SKM-1 (cell line): ENCODE measurements around the gene PHLPP1.

Source experiments
- DNase-seq: peaks from one replicate; lab custom pipeline; 2025; ENCODE audit not compliant: unreplicated experiment; lab: John Stamatoyannopoulos, UW

Gene PHLPP1

GRCh38 chr18:62844850-62845643 lies 129.7 kb downstream of the PHLPP1 start:
- DNase-seq, result no peak

- no peak for DNase-seq
Measured at GRCh38 chr18:62846313-62846712, 131.0 kb downstream of the PHLPP1 start.

- no peak for DNase-seq
Measured at GRCh38 chr18:62847081-62847480, 131.7 kb downstream of the PHLPP1 start.

GRCh38 chr18:62848946-62849345 lies 133.6 kb downstream of the PHLPP1 start:
- no peak for DNase-seq

GRCh38 chr18:62850619-62851306 lies 135.4 kb downstream of the PHLPP1 start:
- DNase-seq, result no peak

- DNase-seq, result no peak
Measured at GRCh38 chr18:62852851-62853250, 137.5 kb downstream of the PHLPP1 start.

- DNase-seq, result no peak
Measured at GRCh38 chr18:62856294-62856693, 141.0 kb downstream of the PHLPP1 start.

GRCh38 chr18:62857263-62857976 lies 142.1 kb downstream of the PHLPP1 start:
- no peak for DNase-seq

GRCh38 chr18:62860062-62860461 lies 144.7 kb downstream of the PHLPP1 start:
- DNase-seq, result no peak

GRCh38 chr18:62862466-62862865 lies 147.1 kb downstream of the PHLPP1 start:
- DNase-seq, result no peak

- DNase-seq, result no peak
Measured at GRCh38 chr18:62863579-62864001, 148.2 kb downstream of the PHLPP1 start.

GRCh38 chr18:62865498-62865897 lies 150.2 kb downstream of the PHLPP1 start:
- no peak for DNase-seq

GRCh38 chr18:62867534-62867933 lies 152.2 kb downstream of the PHLPP1 start:
- no peak for DNase-seq

GRCh38 chr18:62868645-62869044 lies 153.3 kb downstream of the PHLPP1 start:
- DNase-seq, result no peak

GRCh38 chr18:62870643-62871042 lies 155.3 kb downstream of the PHLPP1 start:
- DNase-seq, result no peak

GRCh38 chr18:62875323-62875722 lies 160.0 kb downstream of the PHLPP1 start:
- no peak for DNase-seq

- no peak for DNase-seq
Measured at GRCh38 chr18:62876111-62876510, 160.8 kb downstream of the PHLPP1 start.

- no peak for DNase-seq
Measured at GRCh38 chr18:62876828-62877227, 161.5 kb downstream of the PHLPP1 start.

GRCh38 chr18:62877411-62878221 lies 162.3 kb downstream of the PHLPP1 start:
- DNase-seq, result no peak

GRCh38 chr18:62878305-62878704 lies 163.0 kb downstream of the PHLPP1 start:
- no peak for DNase-seq

- DNase-seq, result no peak
Measured at GRCh38 chr18:62880034-62880433, 164.7 kb downstream of the PHLPP1 start.
